Effector memory CD4-positive, alpha-beta T cell (primary cell): ENCODE measurements around the gene ADGRB3.

Experiments used
- DNase-seq, 3 donors: peaks; one replicate each; pipeline ENCODE4 v3.0.0-alpha.2; 2020
- H3K27ac ChIP-seq: 2 replicates; pipeline ENCODE4 v1.7.0; 2013; ENCODE audit warnings: mild to moderate bottlenecking, low read length, moderate library complexity; ENCODE audit not compliant: insufficient read depth, poor library complexity, severe bottlenecking
- H3K27me3 ChIP-seq: replicated peaks from 2 replicates; pipeline ENCODE4 v1.7.0; 2013; ENCODE audit warnings: mild to moderate bottlenecking, low read length; ENCODE audit not compliant: insufficient read depth, control insufficient read depth, poor library complexity, severe bottlenecking
- H3K36me3 ChIP-seq: 2 replicates; pipeline ENCODE4 v1.7.0; 2013; ENCODE audit warnings: mild to moderate bottlenecking, low read length, moderate library complexity; ENCODE audit not compliant: control insufficient read depth, insufficient read depth
- H3K4me1 ChIP-seq: 2 replicates; pipeline ENCODE4 v1.7.0; 2013; ENCODE audit warnings: low read length, mild to moderate bottlenecking; ENCODE audit not compliant: control insufficient read depth, insufficient read depth, poor library complexity, severe bottlenecking
- H3K4me3 ChIP-seq: 2 replicates; pipeline ENCODE4 v1.7.0; 2013; ENCODE audit warnings: low read length, low read depth, mild to moderate bottlenecking; ENCODE audit not compliant: insufficient read depth, poor library complexity, severe bottlenecking
- H3K9me3 ChIP-seq: 2 replicates; pipeline ENCODE4 v1.7.0; 2013; ENCODE audit warnings: mild to moderate bottlenecking, low read length, moderate library complexity; ENCODE audit not compliant: control insufficient read depth

ADGRB3 gene

GRCh38 chr6:69026243-69026642 lies 391.2 kb downstream of the ADGRB3 start:
- no peaks in the 10 kb centered on the region for H3K27me3 ChIP-seq

GRCh38 chr6:69026715-69027114 lies 391.6 kb downstream of the ADGRB3 start:
- no peaks in the 10 kb centered on the region for H3K9me3 ChIP-seq
- no peak overlapping the region for H3K27ac ChIP-seq
- H3K4me1 ChIP-seq = no peaks in the 10 kb centered on the region
- H3K4me3 ChIP-seq = no peak overlapping the region
- no peak for DNase-seq
- no peaks in the 10 kb centered on the region for H3K36me3 ChIP-seq
- H3K27me3 ChIP-seq = no peaks in the 10 kb centered on the region

More at GRCh38 chr6:69026243-69026642, 391.2 kb downstream of the ADGRB3 start:
- H3K4me3 ChIP-seq = no peak overlapping the region
- no peak for DNase-seq
- H3K4me1 ChIP-seq = no peaks in the 10 kb centered on the region
- H3K9me3 ChIP-seq = no peaks in the 10 kb centered on the region
- no peaks in the 10 kb centered on the region for H3K36me3 ChIP-seq
- no peak overlapping the region for H3K27ac ChIP-seq

- DNase-seq = no peak
- H3K27me3 ChIP-seq = no peaks in the 10 kb centered on the region
- H3K4me3 ChIP-seq = no peak overlapping the region
- H3K36me3 ChIP-seq = no peaks in the 10 kb centered on the region
- H3K4me1 ChIP-seq = no peaks in the 10 kb centered on the region
- H3K27ac ChIP-seq = no peak overlapping the region
- no peaks in the 10 kb centered on the region for H3K9me3 ChIP-seq
Measured at GRCh38 chr6:69027861-69028260, 392.8 kb downstream of the ADGRB3 start.

- H3K4me3 ChIP-seq = no peak overlapping the region
- no peak overlapping the region for H3K27ac ChIP-seq
- H3K27me3 ChIP-seq = no peaks in the 10 kb centered on the region
- no peak for DNase-seq
- H3K36me3 ChIP-seq = no peaks in the 10 kb centered on the region
- no peaks in the 10 kb centered on the region for H3K9me3 ChIP-seq
- H3K4me1 ChIP-seq = no peaks in the 10 kb centered on the region
Measured at GRCh38 chr6:69038841-69039240, 403.8 kb downstream of the ADGRB3 start.

GRCh38 chr6:69042297-69042696 lies 407.2 kb downstream of the ADGRB3 start:
- Histone ChIP-seq H3K36me3 (no peaks in the 10 kb centered on the region), H3K27ac (no peak overlapping the region), H3K4me1 (no peaks in the 10 kb centered on the region), H3K4me3 (no peak overlapping the region), H3K27me3 (no peaks in the 10 kb centered on the region), H3K9me3 (no peaks in the 10 kb centered on the region)
- no peak for DNase-seq

- DNase-seq = no peak
- H3K36me3 ChIP-seq = no peaks in the 10 kb centered on the region
Measured at GRCh38 chr6:69044534-69044933, 409.5 kb downstream of the ADGRB3 start.

GRCh38 chr6:69059413-69059812 lies 424.3 kb downstream of the ADGRB3 start:
- H3K9me3 ChIP-seq = no peaks in the 10 kb centered on the region
- H3K36me3 ChIP-seq = no peaks in the 10 kb centered on the region
- H3K4me3 ChIP-seq = no peak overlapping the region
- DNase-seq = no peak
- H3K27me3 ChIP-seq = no peaks in the 10 kb centered on the region
- no peaks in the 10 kb centered on the region for H3K4me1 ChIP-seq
- no peak overlapping the region for H3K27ac ChIP-seq

More at GRCh38 chr6:69044534-69044933, 409.5 kb downstream of the ADGRB3 start:
- H3K9me3 ChIP-seq = no peaks in the 10 kb centered on the region
- H3K4me3 ChIP-seq = no peak overlapping the region
- H3K27ac ChIP-seq = no peak overlapping the region
- H3K4me1 ChIP-seq = no peaks in the 10 kb centered on the region
- no peaks in the 10 kb centered on the region for H3K27me3 ChIP-seq

GRCh38 chr6:69061066-69061465 lies 426.0 kb downstream of the ADGRB3 start:
- no peak for DNase-seq
- Histone ChIP-seq H3K36me3 (no peaks in the 10 kb centered on the region), H3K27ac (no peak overlapping the region)

GRCh38 chr6:69063401-69063800 lies 428.3 kb downstream of the ADGRB3 start:
- Histone ChIP-seq H3K27me3 (no peaks in the 10 kb centered on the region), H3K9me3 (no peaks in the 10 kb centered on the region), H3K36me3 (no peaks in the 10 kb centered on the region), H3K27ac (no peak overlapping the region), H3K4me3 (no peak overlapping the region), H3K4me1 (no peaks in the 10 kb centered on the region)
- DNase-seq = no peak

More at GRCh38 chr6:69061066-69061465, 426.0 kb downstream of the ADGRB3 start:
- Histone ChIP-seq H3K4me1 (no peaks in the 10 kb centered on the region), H3K4me3 (no peak overlapping the region), H3K27me3 (no peaks in the 10 kb centered on the region), H3K9me3 (no peaks in the 10 kb centered on the region)

- no peak overlapping the region for H3K27ac ChIP-seq
- no peaks in the 10 kb centered on the region for H3K4me1 ChIP-seq
- no peaks in the 10 kb centered on the region for H3K27me3 ChIP-seq
- no peaks in the 10 kb centered on the region for H3K36me3 ChIP-seq
- H3K4me3 ChIP-seq = no peak overlapping the region
- DNase-seq = no peak
- no peaks in the 10 kb centered on the region for H3K9me3 ChIP-seq
Measured at GRCh38 chr6:69064226-69064625, 429.1 kb downstream of the ADGRB3 start.

GRCh38 chr6:69069881-69070280 lies 434.8 kb downstream of the ADGRB3 start:
- Histone ChIP-seq H3K4me1 (no peaks in the 10 kb centered on the region), H3K4me3 (no peak overlapping the region), H3K36me3 (no peaks in the 10 kb centered on the region), H3K27ac (no peak overlapping the region), H3K9me3 (no peaks in the 10 kb centered on the region), H3K27me3 (no peaks in the 10 kb centered on the region)
- no peak for DNase-seq
